WTC11 (cell line): ENCODE measurements around the gene WNT3. TPM values are rescaled to one million over a fixed set of nuclear protein-coding genes. Genes with fewer than 3 reads are reported as not detected.

Experiments
- ATAC-seq: fragments of 200-7000 bp; cut with Tn5 transposase; 2 replicates; pipeline ENCODE4 v1.10.0; 2021; ENCODE audit warnings: mild to moderate bottlenecking, moderate library complexity
- CTCF ChIA-PET: fragments of 300-600 bp; sonication (Branson Sonifier 250); formaldehyde crosslinking; loops from one replicate; lab custom pipeline; 2021; ENCODE audit warnings: antibody characterized with exemption; lab: Charles Lee
- POLR2A ChIA-PET: fragments of 350-600 bp; sonication (Branson Sonifier 250); formaldehyde crosslinking; loops from one replicate; lab custom pipeline; 2021; ENCODE audit warnings: antibody characterized with exemption; lab: Charles Lee
- DNase-seq: peaks from one replicate; pipeline ENCODE4 v3.0.0; 2021; ENCODE audit warnings: low spot score
- H3K27ac Mint-ChIP-seq: 2 replicates; pipeline ENCODE4 v1.8.0; 2021; ENCODE audit warnings: mixed read lengths
- H3K27me3 Mint-ChIP-seq: 2 replicates; pipeline ENCODE4 v1.8.0; 2021; ENCODE audit warnings: low read depth, mild to moderate bottlenecking, moderate library complexity, mixed read lengths
- H3K36me3 Mint-ChIP-seq: 2 replicates; pipeline ENCODE4 v1.8.0; 2021; ENCODE audit warnings: mixed read lengths
- H3K4me1 Mint-ChIP-seq: 2 replicates; pipeline ENCODE4 v1.8.0; 2022; ENCODE audit warnings: mixed read lengths
- H3K4me3 Mint-ChIP-seq: 2 replicates; pipeline ENCODE4 v1.8.0; 2021; ENCODE audit warnings: mild to moderate bottlenecking, moderate library complexity, mixed read lengths
- H3K9me3 Mint-ChIP-seq: 2 replicates; pipeline ENCODE4 v1.8.0; 2021; ENCODE audit warnings: mixed read lengths
- CDX4 ChIP-seq: fragments of 250-450 bp; sonication (Bioruptor Pico); IDR thresholded peaks from 2 replicates; pipeline ENCODE4 v1.9.0; 2021; ENCODE audit warnings: moderate library complexity, mild to moderate bottlenecking, inconsistent platforms, borderline replicate concordance
- E2F4 ChIP-seq: sonication (generic); formaldehyde crosslinking; IDR thresholded peaks from 2 replicates; pipeline ENCODE4 v1.8.1; 2022; ENCODE audit warnings: low read depth, mild to moderate bottlenecking, moderate library complexity, missing genetic modification reagents, borderline replicate concordance
- ERG ChIP-seq: fragments of 250-450 bp; sonication (Bioruptor Pico); IDR thresholded peaks from 2 replicates; pipeline ENCODE4 v1.8.0; 2021; ENCODE audit warnings: mild to moderate bottlenecking
- FOXK1 ChIP-seq: sonication (generic); formaldehyde crosslinking; IDR thresholded peaks from 2 replicates; pipeline ENCODE4 v1.8.0; 2022; ENCODE audit warnings: mild to moderate bottlenecking, moderate library complexity, missing genetic modification reagents
- GTF2I ChIP-seq: fragments of 250-450 bp; sonication (Bioruptor Pico); conservative IDR thresholded peaks from 2 replicates; pipeline ENCODE4 v1.4.0; 2021; ENCODE audit warnings: mild to moderate bottlenecking
- IRF2 ChIP-seq: sonication (generic); formaldehyde crosslinking; IDR thresholded peaks from 2 replicates; pipeline ENCODE4 v1.8.0; 2022; ENCODE audit warnings: low read depth, missing genetic modification reagents, borderline replicate concordance
- MAX ChIP-seq: sonication (generic); formaldehyde crosslinking; IDR thresholded peaks from 2 replicates; pipeline ENCODE4 v1.8.0; 2022; ENCODE audit warnings: mild to moderate bottlenecking, missing genetic modification reagents
- MXD4 ChIP-seq: fragments of 250-450 bp; sonication (Bioruptor Pico); IDR thresholded peaks from 2 replicates; pipeline ENCODE4 v1.8.0; 2021; ENCODE audit warnings: mild to moderate bottlenecking, moderate library complexity, borderline replicate concordance
- NFATC4 ChIP-seq: fragments of 250-450 bp; sonication (Bioruptor Pico); IDR thresholded peaks from 2 replicates; pipeline ENCODE4 v1.9.0; 2021; ENCODE audit warnings: mild to moderate bottlenecking
- NR1H2 ChIP-seq: sonication (generic); formaldehyde crosslinking; IDR thresholded peaks from 2 replicates; pipeline ENCODE4 v1.9.0; 2021; ENCODE audit warnings: mild to moderate bottlenecking, moderate library complexity, missing genetic modification reagents
- PRRX2 ChIP-seq: fragments of 250-450 bp; sonication (Bioruptor Pico); IDR thresholded peaks from 2 replicates; pipeline ENCODE4 v1.8.0; 2021; ENCODE audit warnings: mild to moderate bottlenecking
- RORB ChIP-seq: fragments of 250-450 bp; sonication (Bioruptor Pico); IDR thresholded peaks from 2 replicates; pipeline ENCODE4 v1.9.0; 2021; ENCODE audit warnings: mild to moderate bottlenecking
- SMAD4 ChIP-seq: sonication (generic); formaldehyde crosslinking; IDR thresholded peaks from 2 replicates; pipeline ENCODE4 v1.8.0; 2022; ENCODE audit warnings: mild to moderate bottlenecking, missing genetic modification reagents
- SP1 ChIP-seq: sonication (generic); formaldehyde crosslinking; conservative IDR thresholded peaks from 2 replicates; pipeline ENCODE4 v1.8.1; 2022; ENCODE audit warnings: missing genetic modification reagents
- TEAD1 ChIP-seq: sonication (generic); formaldehyde crosslinking; IDR thresholded peaks from 2 replicates; pipeline ENCODE4 v1.8.0; 2022; ENCODE audit warnings: mild to moderate bottlenecking, missing genetic modification reagents
- ZBTB21 ChIP-seq: sonication (generic); formaldehyde crosslinking; IDR thresholded peaks from 2 replicates; pipeline ENCODE4 v1.8.1; 2023; ENCODE audit warnings: mild to moderate bottlenecking, missing genetic modification reagents, borderline replicate concordance
- ZMAT4 ChIP-seq: fragments of 250-450 bp; sonication (Bioruptor Pico); IDR thresholded peaks from 2 replicates; pipeline ENCODE4 v1.9.0; 2021; ENCODE audit warnings: mild to moderate bottlenecking
- ZNF219 ChIP-seq: sonication (generic); formaldehyde crosslinking; IDR thresholded peaks from 2 replicates; pipeline ENCODE4 v1.8.0; 2023; ENCODE audit warnings: missing genetic modification reagents, mild to moderate bottlenecking, borderline replicate concordance
- ZNF423 ChIP-seq: fragments of 250-450 bp; sonication (Bioruptor Pico); IDR thresholded peaks from 2 replicates; pipeline ENCODE4 v2.1.2; 2022; ENCODE audit warnings: mild to moderate bottlenecking, moderate library complexity
- ZNF671 ChIP-seq: fragments of 250-450 bp; sonication (Bioruptor Pico); IDR thresholded peaks from 2 replicates; pipeline ENCODE4 v1.8.0; 2021; ENCODE audit warnings: mild to moderate bottlenecking
- total RNA-seq: library from RNA; stranded (reverse); gene quantifications from 3 replicates; pipeline ENCODE4 v1.2.3, GENCODE V29; 2021
- TF ChIP-seq, protein P1 (sequence below): fragments of 200-600 bp; IDR thresholded peaks from 2 replicates; pipeline ENCODE4 v1.8.0; 2022; ENCODE audit warnings: antibody characterized with exemption
- TF ChIP-seq, protein P2 (sequence below): sonication (generic); formaldehyde crosslinking; IDR thresholded peaks from 2 replicates; pipeline ENCODE4 v1.8.1; 2023; ENCODE audit warnings: mild to moderate bottlenecking, missing genetic modification reagents
- TF ChIP-seq, protein P3 (sequence below): sonication (generic); formaldehyde crosslinking; IDR thresholded peaks from 2 replicates; pipeline ENCODE4 v1.8.1; 2023; ENCODE audit warnings: mild to moderate bottlenecking, moderate library complexity, missing genetic modification reagents
- TF ChIP-seq, protein P4 (sequence below): sonication (generic); formaldehyde crosslinking; conservative IDR thresholded peaks from 2 replicates; pipeline ENCODE4 v1.8.1; 2022; ENCODE audit warnings: mild to moderate bottlenecking, missing genetic modification reagents

The WNT3 gene
- total RNA-seq, 1 experiment from 2014 or later, result 14.1 TPM

GRCh38 chr17:46739982-46740381 is 78.5 kb downstream of the WNT3 start (continued):
- TF ChIP-seq CDX4 (CRISPR knock-in tag), result no peak
- no peak for TF ChIP-seq ZBTB21
- no peak for TF ChIP-seq SP1
- TF ChIP-seq PRRX2 (CRISPR knock-in tag), result no peak
- no peak for TF ChIP-seq GTF2I (CRISPR knock-in tag)

- Mint-ChIP-seq H3K36me3 (no peaks in the 10 kb centered on the region), H3K27me3 (no peaks in the 10 kb centered on the region), H3K27ac (no peak overlapping the region), H3K9me3 (no peaks in the 10 kb centered on the region), H3K4me1 (peaks cover 17% of the 10 kb centered on the region), H3K4me3 (no peak overlapping the region)
- no peak for ATAC-seq
- CTCF ChIA-PET, result no interaction called here
- TF ChIP-seq IRF2 (CRISPR knock-in tag), result no peak
- no peak for TF ChIP-seq ZNF671 (CRISPR knock-in tag)
- no peak for TF ChIP-seq NR1H2 (CRISPR knock-in tag)
- TF ChIP-seq ZNF219 (CRISPR knock-in tag), result no peak
- no peak for TF ChIP-seq RORB (CRISPR knock-in tag)
- TF ChIP-seq, protein P1, sequence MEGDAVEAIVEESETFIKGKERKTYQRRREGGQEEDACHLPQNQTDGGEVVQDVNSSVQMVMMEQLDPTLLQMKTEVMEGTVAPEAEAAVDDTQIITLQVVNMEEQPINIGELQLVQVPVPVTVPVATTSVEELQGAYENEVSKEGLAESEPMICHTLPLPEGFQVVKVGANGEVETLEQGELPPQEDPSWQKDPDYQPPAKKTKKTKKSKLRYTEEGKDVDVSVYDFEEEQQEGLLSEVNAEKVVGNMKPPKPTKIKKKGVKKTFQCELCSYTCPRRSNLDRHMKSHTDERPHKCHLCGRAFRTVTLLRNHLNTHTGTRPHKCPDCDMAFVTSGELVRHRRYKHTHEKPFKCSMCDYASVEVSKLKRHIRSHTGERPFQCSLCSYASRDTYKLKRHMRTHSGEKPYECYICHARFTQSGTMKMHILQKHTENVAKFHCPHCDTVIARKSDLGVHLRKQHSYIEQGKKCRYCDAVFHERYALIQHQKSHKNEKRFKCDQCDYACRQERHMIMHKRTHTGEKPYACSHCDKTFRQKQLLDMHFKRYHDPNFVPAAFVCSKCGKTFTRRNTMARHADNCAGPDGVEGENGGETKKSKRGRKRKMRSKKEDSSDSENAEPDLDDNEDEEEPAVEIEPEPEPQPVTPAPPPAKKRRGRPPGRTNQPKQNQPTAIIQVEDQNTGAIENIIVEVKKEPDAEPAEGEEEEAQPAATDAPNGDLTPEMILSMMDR, result no peak
- TF ChIP-seq MAX (CRISPR knock-in tag), result no peak
- TF ChIP-seq, protein P2, sequence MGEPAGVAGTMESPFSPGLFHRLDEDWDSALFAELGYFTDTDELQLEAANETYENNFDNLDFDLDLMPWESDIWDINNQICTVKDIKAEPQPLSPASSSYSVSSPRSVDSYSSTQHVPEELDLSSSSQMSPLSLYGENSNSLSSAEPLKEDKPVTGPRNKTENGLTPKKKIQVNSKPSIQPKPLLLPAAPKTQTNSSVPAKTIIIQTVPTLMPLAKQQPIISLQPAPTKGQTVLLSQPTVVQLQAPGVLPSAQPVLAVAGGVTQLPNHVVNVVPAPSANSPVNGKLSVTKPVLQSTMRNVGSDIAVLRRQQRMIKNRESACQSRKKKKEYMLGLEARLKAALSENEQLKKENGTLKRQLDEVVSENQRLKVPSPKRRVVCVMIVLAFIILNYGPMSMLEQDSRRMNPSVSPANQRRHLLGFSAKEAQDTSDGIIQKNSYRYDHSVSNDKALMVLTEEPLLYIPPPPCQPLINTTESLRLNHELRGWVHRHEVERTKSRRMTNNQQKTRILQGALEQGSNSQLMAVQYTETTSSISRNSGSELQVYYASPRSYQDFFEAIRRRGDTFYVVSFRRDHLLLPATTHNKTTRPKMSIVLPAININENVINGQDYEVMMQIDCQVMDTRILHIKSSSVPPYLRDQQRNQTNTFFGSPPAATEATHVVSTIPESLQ (CRISPR knock-in tag), result no peak
- TF ChIP-seq ERG (CRISPR knock-in tag), result no peak
- TF ChIP-seq, protein P3, sequence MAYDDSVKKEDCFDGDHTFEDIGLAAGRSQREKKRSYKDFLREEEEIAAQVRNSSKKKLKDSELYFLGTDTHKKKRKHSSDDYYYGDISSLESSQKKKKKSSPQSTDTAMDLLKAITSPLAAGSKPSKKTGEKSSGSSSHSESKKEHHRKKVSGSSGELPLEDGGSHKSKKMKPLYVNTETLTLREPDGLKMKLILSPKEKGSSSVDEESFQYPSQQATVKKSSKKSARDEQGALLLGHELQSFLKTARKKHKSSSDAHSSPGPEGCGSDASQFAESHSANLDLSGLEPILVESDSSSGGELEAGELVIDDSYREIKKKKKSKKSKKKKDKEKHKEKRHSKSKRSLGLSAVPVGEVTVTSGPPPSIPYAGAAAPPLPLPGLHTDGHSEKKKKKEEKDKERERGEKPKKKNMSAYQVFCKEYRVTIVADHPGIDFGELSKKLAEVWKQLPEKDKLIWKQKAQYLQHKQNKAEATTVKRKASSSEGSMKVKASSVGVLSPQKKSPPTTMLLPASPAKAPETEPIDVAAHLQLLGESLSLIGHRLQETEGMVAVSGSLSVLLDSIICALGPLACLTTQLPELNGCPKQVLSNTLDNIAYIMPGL, result no peak
- no peak for TF ChIP-seq SP1
- no peak for TF ChIP-seq ZNF423 (CRISPR knock-in tag)
- TF ChIP-seq MXD4 (CRISPR knock-in tag), result no peak
- DNase-seq, result no peak
- POLR2A ChIA-PET, result no interaction called here
These were observed 79.9 kb downstream of the WNT3 start for GRCh38 chr17:46738544-46738943.

GRCh38 chr17:46737326-46737725 is 81.2 kb downstream of the WNT3 start:
- Mint-ChIP-seq H3K9me3 (no peaks in the 10 kb centered on the region), H3K27me3 (no peaks in the 10 kb centered on the region), H3K4me1 (peaks cover 29% of the 10 kb centered on the region), H3K4me3 (no peak overlapping the region), H3K36me3 (no peaks in the 10 kb centered on the region), H3K27ac (no peak overlapping the region)
- DNase-seq (no peak), ATAC-seq (no peak)
- ChIA-PET POLR2A (no interaction called here), CTCF (no interaction called here)
- TF ChIP-seq, protein P4, sequence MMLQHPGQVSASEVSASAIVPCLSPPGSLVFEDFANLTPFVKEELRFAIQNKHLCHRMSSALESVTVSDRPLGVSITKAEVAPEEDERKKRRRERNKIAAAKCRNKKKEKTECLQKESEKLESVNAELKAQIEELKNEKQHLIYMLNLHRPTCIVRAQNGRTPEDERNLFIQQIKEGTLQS (CRISPR knock-in tag), result no peak
- TF ChIP-seq FOXK1, result no peak
- TF ChIP-seq, protein P1, result no peak
- TF ChIP-seq ZMAT4, result no peak
- TF ChIP-seq TEAD1, result no peak
- TF ChIP-seq E2F4, result no peak
- TF ChIP-seq NFATC4 (CRISPR knock-in tag), result no peak
- TF ChIP-seq SMAD4, result no peak
